LNCaP clone FGC (cell line): ENCODE data around the gene PNLIP.

Experiments
- DNase-seq: peaks from one replicate; pipeline ENCODE4 v3.0.0-alpha.2; 2011; ENCODE audit warnings: low read depth
- H3K4me3 ChIP-seq: 2 replicates; pipeline ENCODE4 v1.5.1; 2011; ENCODE audit warnings: mild to moderate bottlenecking, low read depth, low read length, control low read depth
- CTCF ChIP-seq: IDR thresholded peaks from 2 replicates; pipeline ENCODE4 v1.5.1; 2012; ENCODE audit warnings: mild to moderate bottlenecking; ENCODE audit not compliant: control insufficient read depth, insufficient read depth; ENCODE audit errors: extremely low read depth

PNLIP gene

DNA sequence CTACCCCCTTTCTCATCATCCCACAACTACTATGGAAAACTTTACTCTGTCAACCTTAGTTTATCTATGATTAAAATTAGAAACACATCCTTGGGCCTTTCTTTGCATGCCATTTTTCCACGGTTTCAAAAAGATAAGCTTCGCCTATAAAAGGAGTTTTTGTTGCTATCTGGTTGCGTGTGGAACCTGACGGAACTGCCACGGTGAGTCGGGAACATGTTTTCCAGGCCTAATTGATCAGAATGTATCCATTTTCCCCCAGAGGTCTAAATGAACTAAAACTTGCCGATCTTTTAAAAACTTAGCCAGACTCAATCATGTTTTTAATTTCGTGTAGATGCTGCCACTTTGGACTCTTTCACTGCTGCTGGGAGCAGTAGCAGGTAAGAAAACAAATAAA lies at the start of gene PNLIP:
Gene PNLIP (plus strand): TSS at position 176 of the 400 bp plus-strand sequence. CDS start 162 bp downstream, at position 338.
- no peak within 1 kb of the TSS for H3K4me3 ChIP-seq
- DNase-seq, result no peak
- no peak for TF ChIP-seq CTCF

GRCh38 chr10:116504786-116505185 lies 40.9 kb upstream of the PNLIP start:
- no peak overlapping the region for H3K4me3 ChIP-seq
- TF ChIP-seq CTCF, result no peak
- no peak for DNase-seq

- TF ChIP-seq CTCF, result no peak
- no peak overlapping the region for H3K4me3 ChIP-seq
- no peak for DNase-seq
Measured at GRCh38 chr10:116510565-116510964, 35.2 kb upstream of the PNLIP start.

GRCh38 chr10:116511365-116511764 lies 34.4 kb upstream of the PNLIP start:
- no peak for DNase-seq
- H3K4me3 ChIP-seq, result no peak overlapping the region
- TF ChIP-seq CTCF, result no peak; the same call in 1 of the 2 replicates

DNA sequence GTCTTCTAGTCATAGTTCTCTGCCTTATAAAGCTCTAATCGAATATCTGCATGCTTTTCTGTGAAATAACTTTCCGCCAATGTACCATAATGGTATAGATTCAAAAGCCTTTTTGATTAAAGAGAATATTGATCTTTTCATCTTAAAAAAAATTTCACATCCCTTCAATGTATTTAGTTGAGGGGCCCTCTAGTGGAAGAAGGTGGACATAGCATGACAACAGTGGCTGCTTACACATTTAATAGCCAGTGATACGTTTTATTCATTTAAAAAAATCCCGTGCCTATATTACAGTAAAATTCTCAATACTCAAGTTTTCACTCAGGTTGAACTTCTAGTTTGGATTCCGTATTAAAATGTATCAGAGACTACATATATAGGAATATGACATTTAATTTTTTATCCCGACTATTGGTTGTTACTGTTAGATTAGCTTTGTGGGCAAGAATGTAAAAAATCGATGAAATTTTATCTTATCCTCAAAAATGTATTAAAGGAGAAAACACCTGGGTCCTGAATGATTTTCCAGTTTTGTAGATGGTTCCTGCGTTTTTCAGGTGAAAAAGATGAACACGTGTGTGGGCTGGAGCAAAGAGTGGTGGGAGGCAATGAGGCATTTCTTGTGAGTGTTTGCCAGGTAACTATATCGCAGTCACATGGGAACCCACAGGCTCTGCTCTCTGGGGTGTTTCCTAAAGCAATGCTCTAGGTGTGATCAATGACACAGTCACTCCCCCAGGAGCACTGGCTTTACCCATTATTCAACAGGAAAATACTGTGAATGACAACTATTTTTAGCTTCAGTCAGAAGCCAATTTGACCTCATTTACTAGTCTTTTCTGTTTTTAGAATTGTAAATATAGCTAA lies 24.1 kb upstream of the PNLIP start:
- H3K4me3 ChIP-seq, result no peak overlapping the region
- peak; percentile 11 for DNase-seq
- TF ChIP-seq CTCF, result peak; percentile 59

DNA sequence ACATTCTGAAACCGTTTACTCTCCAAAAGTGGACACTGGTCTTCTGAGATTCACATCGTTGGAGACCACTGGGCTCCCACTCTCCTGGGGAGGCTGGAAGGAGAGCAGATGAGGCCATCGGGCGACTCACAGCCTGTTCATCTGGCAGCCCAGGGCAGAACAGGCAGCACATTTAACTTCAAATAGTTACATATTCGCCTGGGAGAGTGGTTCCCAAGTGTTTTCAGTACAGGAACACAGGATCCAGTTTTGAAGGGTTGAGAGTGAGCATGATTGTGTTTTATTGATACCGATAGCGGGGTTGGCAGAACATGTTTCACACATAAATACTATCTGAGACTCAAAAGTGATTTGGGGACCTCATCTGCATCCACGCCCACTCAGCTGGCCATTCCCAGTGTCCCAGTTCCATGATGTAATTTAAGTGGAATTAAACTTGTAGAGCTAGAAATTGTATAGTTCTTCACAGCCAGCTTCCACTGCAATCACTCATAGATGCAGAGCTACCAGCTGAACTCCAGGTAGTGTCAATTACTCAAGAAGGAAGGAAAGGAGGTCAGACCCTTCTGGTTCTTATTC lies 22.8 kb upstream of the PNLIP start:
- TF ChIP-seq CTCF, result no peak
- no peak for DNase-seq
- no peak overlapping the region for H3K4me3 ChIP-seq
